Dermis lymphatic vessel endothelial cell (primary cell): ENCODE results near the gene PPP2R5A. TPM values are rescaled to one million over a fixed set of nuclear protein-coding genes. Genes with fewer than 3 reads are reported as not detected.

ENCODE experiments used
- total RNA-seq: library from RNA; depleted of rRNA; stranded (reverse); fragments of >200 nt; gene quantifications from 2 replicates; pipeline ENCODE4 v1.2.1, GENCODE V29; 2014

Gene PPP2R5A
- total RNA-seq, result 31.5 and 33.8 TPM in 2 replicates

DNA sequence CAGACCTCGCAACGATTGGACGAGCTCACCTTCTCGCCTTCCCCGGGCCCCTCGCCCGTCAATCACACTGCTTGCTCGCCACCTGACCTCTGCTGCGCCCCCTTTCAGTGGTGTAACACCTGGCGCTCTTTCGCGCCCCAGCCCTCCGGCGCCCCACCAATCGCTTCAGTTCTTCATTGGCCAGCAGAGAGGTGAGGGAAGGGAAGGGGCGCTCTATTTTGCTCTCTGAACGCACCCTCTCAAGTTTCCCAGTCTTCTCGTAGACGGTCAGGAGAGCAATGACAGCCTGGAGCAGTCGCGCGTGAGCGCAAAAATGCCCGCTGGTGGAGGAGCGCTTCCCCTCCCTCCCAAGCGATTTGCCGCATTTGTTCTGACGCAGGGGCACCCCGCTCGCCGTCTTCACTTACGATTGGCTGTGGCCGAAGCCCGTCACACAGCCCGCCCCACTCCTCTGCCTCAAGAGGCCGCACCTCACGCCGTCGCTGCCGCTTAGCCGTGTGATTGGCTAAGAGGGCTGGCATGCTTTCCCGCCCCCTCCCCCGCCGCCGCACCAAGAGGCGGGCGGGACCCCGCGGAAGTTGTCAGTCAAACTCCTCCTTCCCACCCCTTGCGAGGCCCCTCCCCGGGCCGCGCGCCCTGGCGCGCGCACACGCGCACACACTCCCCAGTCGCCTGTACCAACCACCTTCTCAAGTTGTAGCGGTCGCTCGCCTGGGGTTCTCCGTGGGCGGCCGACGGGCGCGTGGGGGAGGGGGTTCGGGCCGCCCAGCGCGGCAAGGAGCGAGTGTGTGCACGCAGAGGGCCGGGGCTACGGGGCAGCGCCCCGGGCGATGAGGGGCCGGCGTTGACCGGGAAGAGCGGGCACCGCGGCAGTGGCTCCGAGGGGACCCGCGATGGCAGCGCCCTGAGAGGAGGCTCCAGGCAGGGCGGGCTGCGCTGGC lies at the start of gene PPP2R5A:
TSS of gene PPP2R5A (plus strand) at position 667 of the 941 bp plus-strand sequence. CDS start 701 bp downstream, outside the sequence.

Other genes with a start within 250 kb of the PPP2R5A start
- 12.7 and 19.4 TPM in 2 replicates for gene INTS7, start 249.9 kb upstream of the PPP2R5A start, total RNA-seq
- gene DTL, start 249.7 kb upstream of the PPP2R5A start, total RNA-seq, result 6.2 and 9.8 TPM in 2 replicates
- 5.6 and 7.0 TPM in 2 replicates for gene PACC1, start 129.5 kb downstream of the PPP2R5A start, total RNA-seq
- 7.8 and 9.4 TPM in 2 replicates for gene NENF, start 147.5 kb downstream of the PPP2R5A start, total RNA-seq